ENCODE measurements around the gene ZNF768. TPM values are rescaled to one million over a fixed set of nuclear protein-coding genes. Genes with fewer than 3 reads are reported as not detected.
A peak's percentile ranks its signal among the peaks of the same experiment; 100 is the strongest.

Gene ZNF768
- total and polyA plus RNA-seq, 2 of the 13 experiments (the other 11 are each of a cell fraction or from before 2014, with no cell fraction given), result 26.7 to 34.4 TPM

DNA sequence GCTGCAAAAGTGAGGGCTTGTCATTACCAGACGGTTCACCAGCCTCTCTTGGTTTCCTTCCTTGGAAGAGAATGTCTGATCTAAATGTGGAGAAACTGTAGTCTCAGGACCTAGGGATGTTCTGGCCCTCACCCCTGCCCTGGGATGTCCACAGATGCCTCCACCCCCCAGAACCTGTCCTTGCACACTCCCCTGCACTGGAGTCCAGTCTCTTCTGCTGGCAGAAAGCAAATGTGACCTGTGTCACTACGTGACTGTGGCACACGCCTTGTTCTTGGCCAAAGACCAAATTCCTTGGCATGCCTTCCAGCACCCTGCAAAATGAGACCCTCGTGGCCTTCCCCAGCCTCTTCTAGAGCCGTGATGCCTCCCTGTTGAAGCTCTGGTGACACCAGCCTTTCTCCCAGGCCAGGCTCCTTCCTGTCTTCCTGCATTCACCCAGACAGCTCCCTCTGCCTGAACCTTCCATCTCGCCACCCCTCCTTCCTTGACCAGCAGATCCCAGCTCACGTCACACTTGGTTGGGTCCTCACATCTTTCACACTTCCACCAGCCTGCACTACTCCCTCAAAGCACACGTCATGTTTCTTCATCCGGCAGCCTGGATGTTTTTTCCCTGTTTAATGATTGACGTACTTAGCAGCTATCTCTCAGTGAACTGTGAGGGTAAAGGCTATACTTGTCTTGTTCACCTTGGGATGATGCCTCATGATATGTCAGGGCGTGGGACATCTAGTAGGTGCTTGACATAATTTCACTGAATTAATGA lies 4.3 kb downstream of the ZNF768 start (continued):
- TF ChIP-seq, protein P1, sequence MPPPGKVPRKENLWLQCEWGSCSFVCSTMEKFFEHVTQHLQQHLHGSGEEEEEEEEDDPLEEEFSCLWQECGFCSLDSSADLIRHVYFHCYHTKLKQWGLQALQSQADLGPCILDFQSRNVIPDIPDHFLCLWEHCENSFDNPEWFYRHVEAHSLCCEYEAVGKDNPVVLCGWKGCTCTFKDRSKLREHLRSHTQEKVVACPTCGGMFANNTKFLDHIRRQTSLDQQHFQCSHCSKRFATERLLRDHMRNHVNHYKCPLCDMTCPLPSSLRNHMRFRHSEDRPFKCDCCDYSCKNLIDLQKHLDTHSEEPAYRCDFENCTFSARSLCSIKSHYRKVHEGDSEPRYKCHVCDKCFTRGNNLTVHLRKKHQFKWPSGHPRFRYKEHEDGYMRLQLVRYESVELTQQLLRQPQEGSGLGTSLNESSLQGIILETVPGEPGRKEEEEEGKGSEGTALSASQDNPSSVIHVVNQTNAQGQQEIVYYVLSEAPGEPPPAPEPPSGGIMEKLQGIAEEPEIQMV (CRISPR knock-in tag; IDR thresholded peaks at IDR 0.05; ENCODE audit: low read depth), result 0 out of 2 replicates have a peak, but pooled peaks have one; percentile 23
- TF ChIP-seq STAG1 (CRISPR knock-in tag; IDR thresholded peaks at IDR 0.05) (no peak), ZNF343 (CRISPR knock-in tag; IDR thresholded peaks at IDR 0.05) (no peak), ZNF17 (CRISPR knock-in tag; IDR thresholded peaks at IDR 0.05) (no peak), ZNF33B (CRISPR knock-in tag; IDR thresholded peaks at IDR 0.05) (peak; percentile 73; the same call in 1 of the 2 replicates), ZMYM4 (CRISPR knock-in tag; IDR thresholded peaks at IDR 0.05) (peak; percentile 34)
- TF ChIP-seq, protein P2, sequence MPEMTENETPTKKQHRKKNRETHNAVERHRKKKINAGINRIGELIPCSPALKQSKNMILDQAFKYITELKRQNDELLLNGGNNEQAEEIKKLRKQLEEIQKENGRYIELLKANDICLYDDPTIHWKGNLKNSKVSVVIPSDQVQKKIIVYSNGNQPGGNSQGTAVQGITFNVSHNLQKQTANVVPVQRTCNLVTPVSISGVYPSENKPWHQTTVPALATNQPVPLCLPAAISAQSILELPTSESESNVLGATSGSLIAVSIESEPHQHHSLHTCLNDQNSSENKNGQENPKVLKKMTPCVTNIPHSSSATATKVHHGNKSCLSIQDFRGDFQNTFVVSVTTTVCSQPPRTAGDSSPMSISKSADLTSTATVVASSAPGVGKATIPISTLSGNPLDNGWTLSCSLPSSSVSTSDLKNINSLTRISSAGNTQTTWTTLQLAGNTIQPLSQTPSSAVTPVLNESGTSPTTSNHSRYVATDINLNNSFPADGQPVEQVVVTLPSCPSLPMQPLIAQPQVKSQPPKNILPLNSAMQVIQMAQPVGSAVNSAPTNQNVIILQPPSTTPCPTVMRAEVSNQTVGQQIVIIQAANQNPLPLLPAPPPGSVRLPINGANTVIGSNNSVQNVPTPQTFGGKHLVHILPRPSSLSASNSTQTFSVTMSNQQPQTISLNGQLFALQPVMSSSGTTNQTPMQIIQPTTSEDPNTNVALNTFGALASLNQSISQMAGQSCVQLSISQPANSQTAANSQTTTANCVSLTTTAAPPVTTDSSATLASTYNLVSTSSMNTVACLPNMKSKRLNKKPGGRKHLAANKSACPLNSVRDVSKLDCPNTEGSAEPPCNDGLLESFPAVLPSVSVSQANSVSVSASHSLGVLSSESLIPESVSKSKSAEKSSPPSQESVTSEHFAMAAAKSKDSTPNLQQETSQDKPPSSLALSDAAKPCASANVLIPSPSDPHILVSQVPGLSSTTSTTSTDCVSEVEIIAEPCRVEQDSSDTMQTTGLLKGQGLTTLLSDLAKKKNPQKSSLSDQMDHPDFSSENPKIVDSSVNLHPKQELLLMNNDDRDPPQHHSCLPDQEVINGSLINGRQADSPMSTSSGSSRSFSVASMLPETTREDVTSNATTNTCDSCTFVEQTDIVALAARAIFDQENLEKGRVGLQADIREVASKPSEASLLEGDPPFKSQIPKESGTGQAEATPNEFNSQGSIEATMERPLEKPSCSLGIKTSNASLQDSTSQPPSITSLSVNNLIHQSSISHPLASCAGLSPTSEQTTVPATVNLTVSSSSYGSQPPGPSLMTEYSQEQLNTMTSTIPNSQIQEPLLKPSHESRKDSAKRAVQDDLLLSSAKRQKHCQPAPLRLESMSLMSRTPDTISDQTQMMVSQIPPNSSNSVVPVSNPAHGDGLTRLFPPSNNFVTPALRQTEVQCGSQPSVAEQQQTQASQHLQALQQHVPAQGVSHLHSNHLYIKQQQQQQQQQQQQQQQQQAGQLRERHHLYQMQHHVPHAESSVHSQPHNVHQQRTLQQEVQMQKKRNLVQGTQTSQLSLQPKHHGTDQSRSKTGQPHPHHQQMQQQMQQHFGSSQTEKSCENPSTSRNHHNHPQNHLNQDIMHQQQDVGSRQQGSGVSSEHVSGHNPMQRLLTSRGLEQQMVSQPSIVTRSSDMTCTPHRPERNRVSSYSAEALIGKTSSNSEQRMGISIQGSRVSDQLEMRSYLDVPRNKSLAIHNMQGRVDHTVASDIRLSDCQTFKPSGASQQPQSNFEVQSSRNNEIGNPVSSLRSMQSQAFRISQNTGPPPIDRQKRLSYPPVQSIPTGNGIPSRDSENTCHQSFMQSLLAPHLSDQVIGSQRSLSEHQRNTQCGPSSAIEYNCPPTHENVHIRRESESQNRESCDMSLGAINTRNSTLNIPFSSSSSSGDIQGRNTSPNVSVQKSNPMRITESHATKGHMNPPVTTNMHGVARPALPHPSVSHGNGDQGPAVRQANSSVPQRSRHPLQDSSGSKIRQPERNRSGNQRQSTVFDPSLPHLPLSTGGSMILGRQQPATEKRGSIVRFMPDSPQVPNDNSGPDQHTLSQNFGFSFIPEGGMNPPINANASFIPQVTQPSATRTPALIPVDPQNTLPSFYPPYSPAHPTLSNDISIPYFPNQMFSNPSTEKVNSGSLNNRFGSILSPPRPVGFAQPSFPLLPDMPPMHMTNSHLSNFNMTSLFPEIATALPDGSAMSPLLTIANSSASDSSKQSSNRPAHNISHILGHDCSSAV (CRISPR knock-in tag; IDR thresholded peaks at IDR 0.05; ENCODE audit: borderline replicate concordance), result no peak
- TF ChIP-seq, protein P3, sequence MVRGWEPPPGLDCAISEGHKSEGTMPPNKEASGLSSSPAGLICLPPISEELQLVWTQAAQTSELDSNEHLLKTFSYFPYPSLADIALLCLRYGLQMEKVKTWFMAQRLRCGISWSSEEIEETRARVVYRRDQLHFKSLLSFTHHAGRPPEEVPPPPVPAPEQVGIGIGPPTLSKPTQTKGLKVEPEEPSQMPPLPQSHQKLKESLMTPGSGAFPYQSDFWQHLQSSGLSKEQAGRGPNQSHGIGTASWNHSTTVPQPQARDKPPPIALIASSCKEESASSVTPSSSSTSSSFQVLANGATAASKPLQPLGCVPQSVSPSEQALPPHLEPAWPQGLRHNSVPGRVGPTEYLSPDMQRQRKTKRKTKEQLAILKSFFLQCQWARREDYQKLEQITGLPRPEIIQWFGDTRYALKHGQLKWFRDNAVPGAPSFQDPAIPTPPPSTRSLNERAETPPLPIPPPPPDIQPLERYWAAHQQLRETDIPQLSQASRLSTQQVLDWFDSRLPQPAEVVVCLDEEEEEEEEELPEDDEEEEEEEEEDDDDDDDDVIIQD (CRISPR knock-in tag; IDR thresholded peaks at IDR 0.05; ENCODE audit: low read depth), result 0 out of 2 replicates have a peak, but pooled peaks have one; percentile 51
- TF ChIP-seq, protein P4, sequence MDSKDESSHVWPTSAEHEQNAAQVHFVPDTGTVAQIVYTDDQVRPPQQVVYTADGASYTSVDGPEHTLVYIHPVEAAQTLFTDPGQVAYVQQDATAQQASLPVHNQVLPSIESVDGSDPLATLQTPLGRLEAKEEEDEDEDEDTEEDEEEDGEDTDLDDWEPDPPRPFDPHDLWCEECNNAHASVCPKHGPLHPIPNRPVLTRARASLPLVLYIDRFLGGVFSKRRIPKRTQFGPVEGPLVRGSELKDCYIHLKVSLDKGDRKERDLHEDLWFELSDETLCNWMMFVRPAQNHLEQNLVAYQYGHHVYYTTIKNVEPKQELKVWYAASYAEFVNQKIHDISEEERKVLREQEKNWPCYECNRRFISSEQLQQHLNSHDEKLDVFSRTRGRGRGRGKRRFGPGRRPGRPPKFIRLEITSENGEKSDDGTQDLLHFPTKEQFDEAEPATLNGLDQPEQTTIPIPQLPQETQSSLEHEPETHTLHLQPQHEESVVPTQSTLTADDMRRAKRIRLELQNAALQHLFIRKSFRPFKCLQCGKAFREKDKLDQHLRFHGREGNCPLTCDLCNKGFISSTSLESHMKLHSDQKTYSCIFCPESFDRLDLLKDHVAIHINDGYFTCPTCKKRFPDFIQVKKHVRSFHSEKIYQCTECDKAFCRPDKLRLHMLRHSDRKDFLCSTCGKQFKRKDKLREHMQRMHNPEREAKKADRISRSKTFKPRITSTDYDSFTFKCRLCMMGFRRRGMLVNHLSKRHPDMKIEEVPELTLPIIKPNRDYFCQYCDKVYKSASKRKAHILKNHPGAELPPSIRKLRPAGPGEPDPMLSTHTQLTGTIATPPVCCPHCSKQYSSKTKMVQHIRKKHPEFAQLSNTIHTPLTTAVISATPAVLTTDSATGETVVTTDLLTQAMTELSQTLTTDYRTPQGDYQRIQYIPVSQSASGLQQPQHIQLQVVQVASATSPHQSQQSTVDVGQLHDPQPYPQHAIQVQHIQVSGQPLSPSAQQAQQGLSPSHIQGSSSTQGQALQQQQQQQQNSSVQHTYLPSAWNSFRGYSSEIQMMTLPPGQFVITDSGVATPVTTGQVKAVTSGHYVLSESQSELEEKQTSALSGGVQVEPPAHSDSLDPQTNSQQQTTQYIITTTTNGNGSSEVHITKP (CRISPR knock-in tag; IDR thresholded peaks at IDR 0.05; ENCODE audit: low read depth), result peak; percentile 18; the same call in 1 of the 2 replicates
- TF ChIP-seq, protein P5, sequence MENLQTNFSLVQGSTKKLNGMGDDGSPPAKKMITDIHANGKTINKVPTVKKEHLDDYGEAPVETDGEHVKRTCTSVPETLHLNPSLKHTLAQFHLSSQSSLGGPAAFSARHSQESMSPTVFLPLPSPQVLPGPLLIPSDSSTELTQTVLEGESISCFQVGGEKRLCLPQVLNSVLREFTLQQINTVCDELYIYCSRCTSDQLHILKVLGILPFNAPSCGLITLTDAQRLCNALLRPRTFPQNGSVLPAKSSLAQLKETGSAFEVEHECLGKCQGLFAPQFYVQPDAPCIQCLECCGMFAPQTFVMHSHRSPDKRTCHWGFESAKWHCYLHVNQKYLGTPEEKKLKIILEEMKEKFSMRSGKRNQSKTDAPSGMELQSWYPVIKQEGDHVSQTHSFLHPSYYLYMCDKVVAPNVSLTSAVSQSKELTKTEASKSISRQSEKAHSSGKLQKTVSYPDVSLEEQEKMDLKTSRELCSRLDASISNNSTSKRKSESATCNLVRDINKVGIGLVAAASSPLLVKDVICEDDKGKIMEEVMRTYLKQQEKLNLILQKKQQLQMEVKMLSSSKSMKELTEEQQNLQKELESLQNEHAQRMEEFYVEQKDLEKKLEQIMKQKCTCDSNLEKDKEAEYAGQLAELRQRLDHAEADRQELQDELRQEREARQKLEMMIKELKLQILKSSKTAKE (CRISPR knock-in tag; IDR thresholded peaks at IDR 0.05; ENCODE audit: borderline replicate concordance), result no peak

Measured in HepG2 (cell line).